Hematopoietic multipotent progenitor cell (in vitro differentiated cells): Measurements from ENCODE around the gene USP34. TPM values are rescaled to one million over a fixed set of nuclear protein-coding genes. Genes with fewer than 3 reads are reported as not detected.

ENCODE experiments used
- DNase-seq, 3 donors: peaks; one replicate each; pipeline ENCODE4 v3.0.0-alpha.2; 2011 to 2015; ENCODE audit warnings: low read depth in 2 of 3, low spot score in 2 of 3
- total RNA-seq: library from RNA; depleted of rRNA; stranded (reverse); fragments of >200 nt; gene quantifications from one replicate; pipeline ENCODE4 v1.2.3, GENCODE V29; 2012

The USP34 gene
- total RNA-seq, 1 donor: 67.9 TPM

GRCh38 chr2:61379521-61379920, 91.4 kb downstream of the USP34 start:
- DNase-seq: no peak

DNA sequence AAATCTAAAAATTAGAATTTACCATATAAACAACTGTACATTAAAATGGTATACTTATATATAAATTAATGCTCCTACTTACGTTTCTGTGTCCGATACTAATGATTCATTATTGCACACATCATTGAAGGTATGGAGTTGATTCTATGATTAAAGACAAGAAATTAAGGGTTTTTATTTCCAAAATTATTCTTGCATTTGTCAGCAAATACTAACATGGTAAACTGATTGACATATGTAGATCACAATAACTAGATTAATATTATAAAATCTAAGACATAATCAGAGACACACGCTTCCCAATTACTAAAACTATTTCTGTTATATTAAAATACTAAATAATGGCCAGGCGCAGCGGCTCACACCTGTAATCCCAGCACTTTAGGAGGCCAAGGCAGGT, 92.6 kb downstream of the USP34 start:
- DNase-seq: no peak

DNA sequence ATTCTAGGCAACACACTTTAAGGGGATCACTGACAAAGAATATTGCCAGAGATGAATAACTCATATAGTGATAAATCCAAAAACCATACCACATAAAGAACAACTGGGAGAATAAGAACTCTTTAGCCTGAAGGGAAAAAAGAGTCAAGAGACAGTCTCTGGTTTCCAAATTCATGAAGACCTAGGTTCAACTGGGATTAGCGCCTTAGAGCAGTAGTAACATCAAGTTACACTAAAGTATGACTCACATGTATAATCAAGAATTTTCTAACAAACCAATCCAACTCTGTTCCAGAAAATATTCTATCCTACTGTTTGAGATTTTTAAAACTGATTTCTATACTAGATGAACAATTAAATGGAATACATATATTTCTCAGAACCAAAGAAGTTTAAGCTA, 93.8 kb downstream of the USP34 start:
- no peak for DNase-seq

GRCh38 chr2:61376211-61376610, 94.7 kb downstream of the USP34 start:
- DNase-seq: no peak

GRCh38 chr2:61371027-61371426, 99.9 kb downstream of the USP34 start:
- DNase-seq: no peak

DNA sequence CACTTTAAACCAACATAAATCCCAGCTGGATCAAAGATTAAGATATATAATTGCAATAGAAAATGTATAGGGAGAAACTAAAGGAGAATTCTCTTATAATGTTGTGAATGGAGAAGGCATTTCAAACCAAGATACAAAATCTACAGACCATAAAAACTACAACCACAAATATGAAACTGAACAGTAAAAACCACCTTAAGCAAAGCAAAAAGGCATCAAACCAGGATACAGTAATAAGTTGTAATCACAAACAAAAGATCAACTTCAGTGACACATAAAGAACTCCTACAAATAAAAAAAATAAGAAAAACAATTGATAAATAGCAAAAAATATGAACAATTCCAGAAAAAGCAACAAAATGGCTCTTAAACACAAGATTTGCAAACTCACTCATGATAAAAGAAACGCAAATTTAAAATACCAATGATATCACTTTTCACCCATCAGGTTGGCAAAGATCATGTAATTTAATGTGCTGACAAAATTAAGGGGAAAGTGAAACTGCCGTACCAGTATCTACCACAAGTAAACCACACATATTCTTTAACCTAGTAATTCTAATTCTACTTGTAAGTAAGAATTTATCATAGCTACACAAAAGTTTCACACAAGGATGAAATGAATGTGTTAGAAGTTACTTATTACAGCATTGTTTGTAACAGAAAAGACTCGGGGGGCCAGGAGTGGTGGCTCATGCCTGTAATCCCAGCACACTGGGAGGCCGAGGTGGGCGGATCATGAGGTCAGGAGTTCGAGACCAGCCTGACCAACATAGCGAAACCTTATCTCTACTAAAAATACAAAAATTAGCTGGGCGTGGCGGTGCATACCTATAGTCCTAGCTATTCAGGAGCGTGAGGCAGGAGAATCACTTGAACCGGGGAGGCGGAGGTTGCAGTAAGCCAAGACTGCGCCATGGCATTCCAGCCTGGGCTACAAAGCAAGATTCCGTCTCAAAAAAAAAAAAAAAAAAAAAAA, 101.9 kb downstream of the USP34 start:
- DNase-seq: peak in 2 of 3 donors; percentile 3 to 9

- no peak for DNase-seq
These were observed 103.7 kb downstream of the USP34 start for GRCh38 chr2:61367177-61367576.

DNA sequence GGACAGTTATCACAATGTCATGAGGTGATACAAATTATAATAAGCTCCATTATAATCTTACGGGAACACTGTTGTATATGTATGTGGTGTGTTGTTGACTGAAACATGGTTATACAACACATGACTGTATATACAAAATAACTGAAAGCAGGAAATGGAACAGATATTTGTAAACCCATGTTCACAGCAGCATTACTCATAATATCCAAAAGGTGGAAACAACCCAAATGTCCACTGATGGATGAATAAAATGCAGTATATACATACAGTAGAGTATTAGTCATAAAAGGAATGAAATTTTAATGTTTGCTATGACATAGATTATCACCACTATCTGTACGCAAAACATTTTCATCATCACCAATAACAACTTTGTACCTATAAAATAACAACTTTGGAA, 107.3 kb downstream of the USP34 start:
- DNase-seq: no peak

- no peak for DNase-seq
These were observed 108.0 kb downstream of the USP34 start for GRCh38 chr2:61362873-61363272.

GRCh38 chr2:61361068-61361467, 109.8 kb downstream of the USP34 start:
- no peak for DNase-seq

GRCh38 chr2:61359058-61359457, 111.8 kb downstream of the USP34 start:
- DNase-seq: no peak

GRCh38 chr2:61357681-61358080, 113.2 kb downstream of the USP34 start:
- DNase-seq: no peak

GRCh38 chr2:61356958-61357350, 113.9 kb downstream of the USP34 start:
- no peak for DNase-seq

DNA sequence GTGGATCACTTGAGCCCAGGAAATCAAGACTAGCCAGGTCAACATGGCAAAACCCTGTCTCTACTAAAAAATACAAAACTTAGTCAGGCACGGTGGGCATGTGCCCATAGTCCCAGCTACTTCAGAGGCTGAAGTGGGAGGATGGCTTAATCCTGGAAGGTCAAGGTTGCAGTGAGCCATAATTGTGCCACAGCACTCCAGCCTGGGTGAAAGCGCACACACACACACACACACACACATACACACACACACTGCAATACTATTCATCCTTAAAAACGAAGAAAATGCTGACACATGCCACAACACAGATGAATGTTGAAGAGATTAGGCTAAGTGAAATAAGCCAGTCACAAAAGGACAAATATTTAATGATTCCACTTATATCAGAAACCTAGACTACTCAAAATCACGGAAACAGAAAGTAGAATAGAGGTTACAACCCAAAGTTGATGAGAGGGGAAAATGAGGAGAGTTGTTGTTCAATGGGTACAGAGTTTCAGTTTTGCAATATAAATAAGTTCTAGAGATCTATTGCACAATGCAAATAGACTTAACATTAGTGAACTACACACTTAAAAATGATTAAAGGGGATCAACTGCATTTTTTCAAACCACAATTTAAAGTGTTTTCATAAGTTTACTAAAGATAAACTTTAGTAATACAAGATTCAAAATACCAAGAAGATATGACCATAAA, 114.5 kb downstream of the USP34 start:
- DNase-seq: no peak

DNA sequence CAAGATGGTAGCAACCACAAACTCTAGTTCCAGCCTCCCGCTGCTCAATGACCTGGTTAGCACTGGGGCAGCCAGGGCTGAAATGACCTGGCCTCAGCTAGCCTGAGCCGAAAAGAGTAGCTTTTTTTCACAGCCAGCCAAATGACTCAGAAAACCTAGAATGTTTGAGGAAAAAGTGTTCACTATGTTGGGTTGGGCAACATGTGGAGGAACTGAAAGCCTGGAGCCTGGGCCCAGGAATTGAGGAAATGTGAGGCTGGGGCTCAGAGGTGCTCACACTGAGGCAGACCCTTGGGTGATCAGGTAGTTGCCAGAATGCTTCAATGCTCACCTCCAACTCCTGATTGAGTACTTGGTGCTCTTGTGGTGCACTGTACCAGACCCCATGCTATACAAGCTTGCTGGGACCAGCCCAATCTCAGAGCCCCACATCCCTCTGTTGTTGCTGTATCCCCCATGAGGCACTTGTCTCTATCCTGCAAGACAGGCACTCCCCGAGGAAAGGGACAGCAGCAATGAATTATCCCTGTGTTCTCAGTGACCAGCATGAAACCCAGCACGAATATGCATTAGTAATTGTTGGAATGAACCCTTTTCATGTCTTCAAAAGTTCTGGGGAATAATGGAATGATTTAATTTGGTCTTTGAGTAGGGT, 116.2 kb downstream of the USP34 start:
- no peak for DNase-seq

DNA sequence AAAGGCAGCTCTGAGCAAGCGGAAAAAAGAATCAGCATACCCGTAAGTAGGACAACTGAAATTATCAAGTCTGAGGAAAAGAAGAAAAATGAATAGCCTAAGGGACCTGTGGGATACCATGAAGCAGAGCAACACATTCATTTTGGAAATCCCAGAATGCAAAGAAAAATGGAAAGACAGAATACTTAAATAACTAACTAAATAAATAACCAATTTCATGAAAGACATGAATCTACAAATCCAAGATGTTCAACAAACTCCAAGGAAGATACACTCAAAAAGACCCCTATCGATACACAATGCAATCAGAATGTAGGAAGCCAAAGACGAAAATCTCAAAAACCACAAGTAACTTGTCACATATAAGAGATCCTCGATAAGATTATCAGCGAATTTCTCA, 117.0 kb downstream of the USP34 start:
- peak in 1 of 3 donors; percentile 26 for DNase-seq

DNA sequence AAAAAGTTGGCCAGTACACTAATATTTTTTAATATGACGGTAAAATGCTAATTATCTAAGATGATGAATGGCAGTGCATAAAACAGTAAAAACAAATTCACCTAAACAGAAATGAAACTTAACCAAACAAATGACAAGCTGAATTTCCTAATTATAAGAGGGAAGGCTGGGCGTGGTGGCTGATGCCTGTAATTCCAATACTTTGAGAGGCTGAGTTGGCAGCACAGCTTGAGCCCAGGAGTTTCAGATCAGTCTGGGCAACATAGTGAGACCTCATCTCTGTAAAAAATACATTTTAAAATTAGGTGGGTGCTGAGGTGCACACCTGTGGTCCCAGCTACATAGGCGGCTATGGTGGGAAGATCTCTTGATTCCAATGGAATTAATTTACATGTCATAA, 120.1 kb downstream of the USP34 start:
- DNase-seq: no peak

DNA sequence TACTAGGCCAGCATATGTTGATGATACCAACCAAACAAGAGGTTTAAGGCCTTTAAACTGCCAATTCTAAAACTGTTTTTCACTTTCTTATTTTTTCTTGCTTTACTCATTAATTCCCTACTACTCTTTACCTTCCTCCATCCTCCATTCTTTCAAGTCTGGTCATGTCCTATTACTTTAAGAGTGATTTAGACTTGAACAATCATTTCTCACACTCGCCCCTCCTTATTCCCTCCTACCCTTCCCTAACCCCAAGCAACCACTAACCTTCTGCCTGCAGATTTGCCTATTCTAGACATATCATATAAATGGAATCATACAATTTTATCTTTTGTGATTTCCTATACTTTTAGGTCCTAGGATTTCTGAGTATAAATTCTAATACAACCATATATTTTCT, 127.7 kb downstream of the USP34 start:
- no peak for DNase-seq

DNA sequence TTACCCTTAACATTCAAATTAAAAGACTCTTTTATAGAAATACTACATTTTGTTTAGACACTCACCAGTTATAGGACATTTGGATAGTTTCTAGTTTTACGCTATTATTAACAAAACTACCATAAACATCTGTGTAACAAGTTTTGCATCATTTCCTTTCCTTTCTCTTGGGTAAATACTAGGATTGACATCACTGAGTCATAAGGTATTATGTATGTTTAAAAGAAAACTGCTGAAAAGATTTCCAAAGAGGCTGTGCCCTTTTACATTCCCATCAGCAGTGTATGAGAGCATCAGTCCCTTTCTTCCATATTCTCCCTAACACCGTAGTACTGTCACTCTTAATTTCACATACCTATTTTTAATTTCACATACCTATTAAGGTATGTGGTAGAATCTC, 130.6 kb downstream of the USP34 start:
- no peak for DNase-seq

GRCh38 chr2:61338447-61338846, 132.4 kb downstream of the USP34 start:
- no peak for DNase-seq

- DNase-seq: no peak
These were observed 135.7 kb downstream of the USP34 start for GRCh38 chr2:61335187-61335586.
